HG03108 (cell line): Measurements from ENCODE around the gene COA5.

Source experiments
- ATAC-seq: cut with Tn5 transposase; IDR thresholded peaks from one replicate; pipeline ENCODE4 v1.9.1; 2021; ENCODE audit warnings: moderate library complexity; ENCODE audit not compliant: unreplicated experiment

Gene COA5

DNA sequence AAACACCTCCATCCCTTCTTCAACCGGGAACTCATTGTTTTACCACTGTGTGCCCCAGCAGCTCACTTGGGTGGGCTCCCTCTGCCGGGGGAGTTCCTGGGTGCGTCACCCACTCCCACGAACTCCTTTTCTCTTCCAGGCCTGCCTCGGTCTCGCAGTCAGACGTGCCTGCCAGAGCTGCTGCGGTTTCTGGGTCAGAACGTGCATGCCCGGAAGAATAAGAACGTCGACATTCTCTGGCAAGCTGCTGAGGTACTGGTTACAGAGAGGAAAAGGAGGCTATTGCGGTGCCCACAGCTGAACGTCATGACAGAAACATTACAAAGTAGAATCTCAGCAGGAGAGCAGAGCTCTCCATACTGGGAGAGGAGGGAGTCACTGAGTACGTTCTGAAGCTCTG, 35.6 kb downstream of the COA5 start:
- ATAC-seq, result no peak

DNA sequence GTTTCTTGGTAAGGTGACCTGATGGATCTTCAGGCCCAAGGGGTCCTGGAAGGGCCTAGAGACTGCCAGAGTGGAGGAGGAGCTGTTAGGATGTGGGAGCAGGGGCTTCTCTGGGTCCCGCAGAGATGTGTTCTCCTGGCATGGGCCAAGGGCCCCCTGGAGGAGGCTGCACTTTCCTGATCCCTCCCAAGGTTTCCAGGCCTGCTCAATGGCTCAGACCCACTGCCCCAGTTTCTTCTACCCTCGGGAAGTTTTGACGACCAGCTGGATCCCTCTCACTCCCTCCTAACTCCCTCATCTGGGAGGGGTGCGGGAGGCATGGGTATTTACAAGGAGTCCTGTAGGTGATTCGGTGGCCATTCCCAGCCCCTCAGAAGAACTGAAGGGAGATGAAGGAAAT, 36.1 kb downstream of the COA5 start:
- no peak for ATAC-seq

DNA sequence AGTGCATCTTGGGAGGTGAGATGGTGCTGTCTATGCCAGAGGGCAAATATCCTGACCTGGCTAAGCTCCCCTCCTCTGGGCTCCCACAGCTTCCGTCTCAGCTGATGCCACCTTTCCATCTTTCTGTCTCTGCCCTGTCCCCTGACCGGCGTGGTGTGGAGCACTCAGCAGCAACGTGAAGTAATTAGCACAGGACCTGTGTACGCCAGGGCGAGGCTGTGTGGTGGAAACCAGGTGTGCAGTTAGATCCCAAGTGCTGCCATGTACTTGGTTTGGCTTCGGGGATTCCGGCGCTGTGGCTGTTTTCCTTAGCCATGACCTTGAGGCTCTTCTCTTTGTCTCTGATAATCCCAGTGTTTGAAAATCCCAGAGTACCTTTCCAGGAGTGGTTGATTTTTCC, 36.5 kb downstream of the COA5 start:
- no peak for ATAC-seq

DNA sequence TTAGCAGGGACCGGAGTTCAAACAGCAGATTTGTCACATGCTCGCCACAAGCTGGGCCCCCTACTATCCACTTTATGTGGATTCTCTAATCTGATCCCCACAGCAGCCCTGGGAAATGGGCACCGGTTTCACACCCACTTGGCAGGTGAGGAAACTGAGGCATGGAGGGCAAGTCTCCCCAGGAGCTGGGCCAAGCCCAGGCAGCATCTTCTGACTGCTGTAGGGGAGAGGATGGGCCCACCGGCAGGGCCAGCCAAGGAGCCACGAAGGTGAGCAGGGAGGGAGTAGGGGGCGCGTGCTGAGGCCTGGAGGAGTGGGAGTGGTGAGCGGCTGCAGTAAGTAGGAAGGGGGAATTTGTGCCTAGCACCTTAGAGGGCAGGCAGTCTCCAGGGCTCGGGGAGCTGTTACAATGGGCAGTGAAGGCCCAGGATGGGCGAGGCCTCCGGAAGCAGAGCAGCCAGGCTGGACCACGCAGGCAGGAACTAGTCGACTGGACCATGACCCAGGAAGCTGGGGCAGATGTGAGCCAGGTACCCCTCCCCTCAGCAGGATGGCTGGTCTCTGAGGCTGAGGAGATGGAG, 37.1 kb downstream of the COA5 start:
- no peak for ATAC-seq

DNA sequence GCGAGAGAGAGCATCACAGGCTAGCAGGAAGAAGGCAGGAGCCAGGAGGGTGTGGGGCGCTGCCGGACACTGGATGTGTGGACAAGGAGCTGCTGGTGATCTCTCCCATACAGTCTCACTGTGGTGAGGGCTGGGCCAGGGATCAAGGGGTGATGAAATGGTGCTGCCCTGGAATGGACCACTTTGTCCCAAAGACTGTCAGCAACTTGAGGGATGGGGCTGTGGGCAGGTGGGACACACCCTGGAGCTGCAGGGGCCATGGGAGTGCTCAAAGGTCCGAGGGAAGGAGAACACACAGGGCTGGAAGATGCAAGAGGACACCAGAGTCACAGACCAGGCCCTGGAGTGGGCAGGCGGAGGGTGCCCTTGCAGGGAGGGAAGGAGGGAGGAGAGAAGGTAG, 38.0 kb downstream of the COA5 start:
- no peak for ATAC-seq

DNA sequence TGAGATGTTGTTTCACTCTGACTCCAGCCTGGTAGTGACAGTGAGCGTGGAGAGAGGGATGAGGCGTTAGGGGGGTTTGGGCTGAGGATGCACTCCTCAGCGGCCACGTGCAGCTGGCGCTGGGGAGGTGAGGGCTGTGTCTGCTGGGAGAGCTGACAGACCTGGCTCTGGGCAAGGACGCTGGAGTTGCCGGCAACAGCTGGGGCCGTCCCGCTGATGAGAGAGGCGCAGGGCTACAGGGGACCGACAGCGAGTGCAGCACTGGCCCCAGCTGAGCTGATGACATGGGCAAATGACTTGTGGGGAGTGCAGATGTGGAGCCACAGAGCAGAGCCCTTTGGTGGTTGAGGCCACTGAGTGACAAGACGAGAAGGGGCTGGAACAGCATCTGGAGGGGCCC, 38.4 kb downstream of the COA5 start:
- no peak for ATAC-seq

DNA sequence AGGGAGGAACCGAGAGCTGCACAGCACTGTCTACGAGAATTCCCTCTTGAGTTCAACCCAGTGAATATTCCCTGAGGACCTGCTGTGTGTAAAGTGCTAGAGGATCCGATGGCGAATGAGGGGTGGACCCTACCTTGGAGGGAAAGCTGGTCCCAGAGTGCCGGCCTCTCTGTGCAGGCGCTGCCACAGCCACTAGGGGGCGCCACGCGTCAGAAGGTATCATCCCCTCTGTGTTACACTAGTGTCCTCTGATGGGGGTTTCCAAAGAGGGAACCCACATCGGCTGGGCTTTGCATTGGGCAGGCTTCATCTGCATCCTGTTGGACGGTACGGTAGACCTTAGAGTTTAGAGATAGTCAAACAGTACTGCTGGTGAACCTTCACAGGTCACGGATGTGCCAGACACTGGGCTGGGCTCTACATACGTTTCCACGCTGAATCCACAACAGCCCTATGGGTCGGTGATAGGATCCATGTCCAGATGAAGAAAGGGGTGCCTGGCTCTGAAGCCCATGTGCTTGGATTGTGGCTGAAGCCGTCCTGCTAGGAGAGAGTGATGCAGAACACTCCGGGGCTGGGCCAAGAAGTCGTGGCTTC, 39.0 kb downstream of the COA5 start:
- ATAC-seq, result no peak

DNA sequence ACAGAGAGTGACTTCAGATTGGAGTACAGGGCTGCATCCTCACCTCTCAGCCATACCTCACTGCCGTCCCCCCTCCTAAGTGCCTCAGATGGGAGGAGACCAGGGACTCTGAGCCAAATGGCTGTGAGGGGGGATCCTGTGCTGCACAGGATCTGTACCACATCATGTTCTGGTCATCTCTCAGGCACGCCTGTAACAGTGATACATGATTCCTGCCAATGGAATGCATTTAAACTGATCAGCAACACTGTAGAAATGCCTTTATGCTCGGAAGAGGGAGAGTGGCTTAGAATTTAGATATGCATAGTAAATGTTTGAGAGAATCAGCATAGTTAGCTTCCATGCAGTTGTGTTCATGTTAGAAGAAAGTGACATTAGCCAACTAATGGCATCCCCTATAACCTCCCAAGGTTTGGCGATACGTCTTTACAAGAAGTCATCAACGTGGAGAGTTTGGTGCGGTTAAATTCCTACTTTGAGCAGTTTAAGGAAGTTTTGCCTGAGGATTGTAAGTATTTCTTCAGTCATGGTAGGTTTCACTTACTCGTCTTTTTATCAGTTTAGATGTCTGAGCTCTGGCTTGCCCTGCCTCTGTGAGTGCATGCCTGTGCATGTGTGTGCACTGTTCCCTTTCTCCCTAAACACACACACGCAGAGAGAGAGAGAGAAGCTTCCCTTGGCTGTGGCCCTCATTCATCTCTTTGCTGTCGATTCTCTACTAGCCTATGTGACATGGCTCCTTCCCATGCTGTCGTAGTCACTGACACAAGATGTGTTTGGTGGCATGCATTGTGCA, 40.0 kb downstream of the COA5 start:
- ATAC-seq, result no peak

DNA sequence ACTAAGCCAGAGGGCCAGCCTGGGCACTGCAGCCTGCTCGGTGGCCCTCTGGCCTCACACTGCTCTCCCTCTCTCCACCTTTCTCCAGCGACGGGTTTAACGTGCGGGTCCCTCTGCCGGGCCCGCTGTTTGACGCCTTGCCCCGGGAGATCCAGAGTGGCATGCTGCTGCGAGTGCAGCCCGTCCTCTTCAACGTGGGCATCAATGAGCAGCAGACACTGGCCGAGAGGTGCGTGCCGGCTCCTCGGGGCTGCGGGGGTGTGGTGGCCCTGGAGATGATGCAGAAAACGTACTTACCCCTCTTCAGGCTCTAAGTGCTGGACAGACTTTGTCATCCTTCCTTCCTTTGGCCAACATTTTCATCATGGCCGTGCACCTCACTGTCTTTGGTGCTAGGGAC, 42.4 kb downstream of the COA5 start:
- no peak for ATAC-seq

DNA sequence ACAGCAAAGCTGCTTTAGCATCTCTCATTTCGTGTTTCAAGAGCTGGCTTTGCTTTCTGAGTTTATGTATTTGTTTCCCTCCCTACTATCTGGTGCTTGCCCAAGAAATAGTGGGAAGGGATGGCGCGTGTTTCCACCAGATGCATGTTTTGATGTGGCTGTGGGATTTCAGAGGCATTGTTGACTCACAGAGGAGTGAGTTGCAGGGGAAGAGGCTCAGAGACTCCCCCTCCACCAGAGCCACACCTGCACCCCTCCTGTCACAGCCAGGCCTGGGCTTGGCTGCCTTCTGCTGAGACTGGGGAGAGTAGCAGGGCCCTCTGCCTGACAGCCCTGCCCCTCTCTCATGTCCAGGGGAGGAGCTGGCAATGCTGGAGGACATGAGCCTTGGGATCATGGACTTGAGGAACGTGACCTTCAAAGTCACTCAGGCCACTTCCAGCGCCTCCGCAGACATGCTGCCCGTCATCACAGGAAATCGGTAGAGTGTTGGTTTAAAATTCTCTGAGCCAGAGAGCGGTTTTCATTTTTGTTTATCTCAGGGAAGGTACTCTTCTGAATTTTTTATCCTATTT, 42.9 kb downstream of the COA5 start:
- ATAC-seq, result no peak

DNA sequence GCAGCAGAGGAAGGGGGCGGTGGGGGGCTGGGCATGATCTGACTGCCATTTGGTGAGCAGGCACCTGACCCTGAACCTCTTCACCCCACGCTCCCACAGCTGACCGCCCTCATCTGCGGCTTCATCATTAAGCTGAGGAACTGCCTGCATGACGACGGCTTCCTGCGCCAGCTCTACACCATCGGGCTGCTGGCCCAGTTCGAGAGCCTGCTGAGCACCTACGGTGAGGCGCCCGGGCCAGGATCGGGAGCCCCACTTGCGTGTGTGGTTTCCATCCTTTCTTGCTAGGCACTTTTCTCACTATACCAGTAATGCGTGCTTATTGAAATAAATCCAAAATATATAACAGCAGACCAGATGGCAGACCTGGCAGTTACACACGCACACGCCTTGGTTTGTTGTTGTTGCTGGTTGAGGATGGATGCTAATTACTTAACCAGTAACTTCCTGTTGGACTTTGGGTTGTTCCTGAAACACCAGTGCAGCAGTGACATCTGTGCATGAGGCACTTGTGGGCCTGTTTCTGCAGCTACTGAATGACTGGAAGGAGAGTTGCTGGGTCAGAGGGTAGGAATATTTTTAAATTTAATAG, 43.7 kb downstream of the COA5 start:
- ATAC-seq, result no peak

DNA sequence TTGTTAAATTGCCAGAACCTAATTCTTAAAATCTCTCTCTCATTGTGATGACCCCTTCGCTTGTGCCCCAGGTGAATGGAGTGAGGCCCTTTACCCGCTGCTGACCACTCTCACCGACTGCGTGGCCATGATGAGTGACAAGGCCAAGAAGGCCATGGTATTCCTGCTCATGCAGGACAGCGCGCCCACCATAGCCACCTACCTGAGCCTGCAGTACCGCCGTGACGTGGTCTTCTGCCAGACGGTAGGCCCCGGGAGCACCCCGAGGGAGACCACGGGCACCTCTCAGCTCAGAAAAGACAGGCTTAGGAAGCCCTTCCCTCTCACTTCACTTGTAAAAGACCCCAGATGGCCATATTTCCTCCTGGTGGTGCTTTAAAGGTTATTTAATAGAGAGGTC, 44.9 kb downstream of the COA5 start:
- ATAC-seq, result no peak

DNA sequence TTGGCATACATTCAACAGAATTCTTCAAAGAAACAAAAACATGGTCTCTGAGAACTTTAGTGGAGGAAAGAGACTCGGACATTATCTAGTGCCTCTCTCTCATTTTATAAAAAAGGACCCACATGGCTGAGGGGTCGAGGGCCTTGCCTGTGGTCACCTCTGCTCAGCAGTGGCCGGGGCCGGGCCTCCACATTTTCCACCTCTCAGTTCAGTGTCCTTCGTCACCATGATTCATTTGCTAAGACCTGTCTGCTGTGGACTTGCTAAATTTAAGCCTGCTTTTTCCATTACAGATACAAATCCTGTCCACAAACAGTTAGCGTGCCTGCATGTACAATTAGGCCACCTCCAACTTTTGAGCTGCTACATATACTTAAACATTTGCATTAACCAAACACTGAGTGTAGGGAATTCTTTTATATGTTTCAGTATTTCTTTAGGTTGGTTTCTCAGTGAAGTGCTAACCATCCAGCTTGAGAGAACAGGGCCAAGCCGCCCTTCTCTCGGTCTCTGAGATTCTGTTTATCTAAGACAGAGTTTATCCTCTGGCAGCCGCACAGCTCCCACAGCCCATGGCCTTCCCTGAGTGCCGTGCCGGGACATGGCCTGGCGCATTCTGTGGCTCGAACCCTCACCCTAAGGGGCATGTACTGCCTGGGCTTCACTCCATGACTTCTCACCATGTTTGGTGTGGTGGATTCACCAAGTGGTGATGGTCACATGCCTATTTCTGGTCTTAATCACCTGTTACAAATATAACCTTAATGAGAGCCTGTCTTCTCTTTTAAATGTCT, 46.2 kb downstream of the COA5 start:
- no peak for ATAC-seq

DNA sequence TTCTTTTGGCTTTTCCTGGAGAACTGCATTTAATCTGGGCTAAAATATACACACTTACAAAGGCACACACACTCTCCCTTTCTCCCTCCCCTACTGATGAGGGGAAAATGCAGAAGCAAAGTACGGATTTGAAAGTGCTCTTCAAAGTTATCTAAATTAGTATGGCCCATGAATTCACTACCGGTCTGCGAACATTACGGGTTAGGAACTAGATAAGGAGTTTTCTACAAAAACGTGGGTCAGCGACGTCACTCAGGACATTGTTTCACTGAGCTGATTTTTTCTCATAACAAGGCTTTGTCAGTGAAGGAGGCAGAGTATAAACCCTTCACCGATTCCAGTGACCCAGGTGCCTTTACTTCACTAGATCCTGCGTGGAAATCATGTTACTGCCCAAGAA, 47.3 kb downstream of the COA5 start:
- no peak for ATAC-seq

DNA sequence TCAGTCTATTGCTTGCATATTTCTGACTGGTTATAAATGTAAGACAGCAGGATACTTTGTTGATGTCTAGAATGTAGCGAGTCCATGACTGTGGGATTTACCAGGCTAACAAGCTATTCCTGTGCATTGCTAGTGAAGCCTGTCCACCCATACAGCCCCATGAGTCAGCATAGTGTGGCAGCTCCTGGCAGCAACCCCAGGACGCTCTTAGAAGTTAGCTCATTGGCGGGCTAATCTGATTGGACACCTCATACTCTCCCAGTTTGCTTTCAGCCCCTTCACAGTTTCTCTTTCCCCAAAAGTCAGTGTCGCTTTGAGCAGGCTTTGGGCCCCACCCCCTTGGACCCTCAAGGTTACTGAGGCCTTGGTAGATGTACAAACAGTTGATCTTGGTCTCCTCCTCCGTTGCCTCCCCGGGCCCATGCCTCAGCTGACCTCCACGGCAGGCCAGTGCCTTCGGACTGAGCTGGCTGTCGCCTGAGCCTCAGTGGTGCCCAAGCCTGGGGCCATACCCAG, 48.0 kb downstream of the COA5 start:
- ATAC-seq, result no peak

DNA sequence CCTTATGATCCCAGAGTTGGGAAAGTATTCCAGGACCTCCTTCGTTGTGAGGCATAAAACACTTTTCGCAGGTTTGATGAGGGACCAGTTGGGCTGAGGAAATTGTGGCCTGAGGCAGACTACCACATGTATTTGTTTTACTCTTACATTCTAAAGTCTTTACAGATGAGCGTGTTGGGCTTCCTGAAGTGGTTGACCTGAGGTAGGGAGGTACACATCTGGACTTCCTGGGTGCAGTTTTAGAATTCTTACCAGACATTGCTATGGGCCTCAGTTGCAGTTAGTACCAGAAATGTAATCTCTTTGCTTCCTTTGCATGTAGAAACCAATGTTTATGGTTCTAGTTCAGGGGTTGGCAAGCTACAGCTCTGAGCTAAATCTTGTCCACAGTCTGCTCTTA, 48.7 kb downstream of the COA5 start:
- peak; percentile 60 for ATAC-seq

DNA sequence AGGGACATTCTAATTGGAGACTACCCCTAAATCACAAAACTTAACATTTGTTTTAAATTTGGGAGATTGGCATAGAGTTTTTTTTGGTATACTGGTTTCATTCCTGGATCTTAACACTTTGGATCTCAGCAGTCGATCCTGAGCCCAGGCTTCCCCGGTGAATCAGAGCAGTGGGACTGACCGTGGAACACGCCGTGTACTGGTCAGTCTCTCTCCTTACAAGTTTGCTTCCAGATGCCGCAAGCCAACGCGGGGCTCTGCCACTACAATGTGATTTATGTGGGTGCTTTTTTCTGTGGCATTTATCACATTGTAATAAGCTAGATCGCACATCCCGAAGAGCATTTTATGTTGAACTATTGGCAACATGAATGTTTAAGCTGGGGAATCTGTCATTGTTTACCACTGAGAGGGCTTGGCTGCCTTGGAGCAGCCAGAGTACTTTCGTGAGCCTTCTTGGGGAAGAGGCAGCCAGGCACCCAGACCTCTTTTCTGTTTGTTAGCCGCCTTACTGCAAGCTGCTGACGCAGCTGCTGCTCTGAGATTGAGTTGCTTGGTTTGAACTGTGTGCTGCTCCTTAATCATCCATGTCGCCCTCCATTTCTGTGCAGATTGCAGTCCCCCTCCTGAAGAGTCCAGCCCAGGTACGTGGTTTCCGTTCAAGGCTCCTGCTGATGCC, 49.3 kb downstream of the COA5 start:
- ATAC-seq, result no peak

DNA sequence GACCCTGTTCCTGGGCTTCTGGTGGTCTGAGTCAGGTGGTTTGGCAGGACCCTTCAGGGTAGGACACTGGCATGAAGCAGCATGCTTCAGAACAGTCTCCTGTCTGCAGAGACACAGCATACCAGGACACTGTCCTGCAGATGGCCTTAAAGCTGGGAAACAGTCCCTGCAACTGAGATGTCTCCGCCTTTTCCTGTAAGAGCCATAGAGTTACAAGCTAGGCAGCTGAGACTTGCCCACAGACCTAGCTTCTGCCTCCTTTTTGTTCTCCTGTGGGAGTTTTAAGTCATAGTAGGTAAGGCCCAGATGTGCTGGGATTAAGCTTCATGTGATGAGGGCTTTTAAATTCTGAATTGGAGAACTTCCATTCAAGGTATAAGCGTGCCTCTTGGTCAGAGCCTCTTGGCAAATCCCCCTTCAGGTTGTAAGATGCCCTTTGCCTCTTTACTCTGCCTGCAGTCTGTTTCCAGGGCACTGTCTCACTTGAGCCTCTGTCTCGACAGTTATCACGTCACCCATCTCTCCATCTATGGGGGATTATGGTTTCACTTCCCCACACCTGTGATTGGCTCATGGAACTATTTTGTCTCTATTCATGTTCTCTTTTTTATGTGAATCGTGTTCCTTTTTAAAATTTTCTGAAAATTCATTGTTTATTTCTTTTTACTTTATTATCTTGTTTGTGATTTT, 51.8 kb downstream of the COA5 start:
- ATAC-seq, result peak; percentile 47

DNA sequence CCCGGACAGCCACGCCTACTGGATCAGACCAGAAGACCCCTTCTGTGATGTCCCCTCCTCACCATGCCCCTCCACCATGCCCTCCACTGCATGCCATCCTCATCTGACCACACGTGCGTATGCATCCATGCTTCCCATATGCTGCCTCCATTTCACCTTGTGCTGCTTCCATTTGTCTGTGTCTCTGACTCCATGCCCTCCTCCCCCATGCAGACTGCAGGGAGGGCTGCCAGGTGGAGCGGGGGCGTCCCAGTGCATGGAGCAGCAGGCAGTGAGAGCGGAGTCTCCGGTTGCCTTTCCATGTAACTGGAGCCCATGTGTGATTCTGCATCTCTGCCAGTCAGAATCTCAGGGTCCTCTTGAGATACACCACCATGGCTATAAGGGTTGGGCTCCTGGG, 52.6 kb downstream of the COA5 start:
- ATAC-seq, result no peak
